ENCODE results near the gene SPATA32.

The SPATA32 gene

GRCh38 chr17:45274033-45274432 lies 12.1 kb upstream of the SPATA32 start:
- Histone ChIP-seq H3K4me3 (no peak overlapping the region), H3K27ac (peak overlapping the region in 1 of 11 experiments; percentile 0; a peak in 1 of 22 replicates), H3K4me1 (peaks cover 16 to 28% (median 19%) of the 10 kb centered on the region in 10 experiments), H3K9ac (peak overlapping the region in 5 of 11 experiments; percentile 4 to 27 (median 23); a peak in 4 of 22 replicates), H3K27me3 (no peaks in the 10 kb centered on the region), H3K9me3 (replicated peaks in 1 of 11) (no peaks in the 10 kb centered on the region), H3K36me3 (peaks cover 61 to 80% (median 66%) of the 10 kb centered on the region in 11 experiments), H3K4me2 (no peak overlapping the region; a peak in 1 of 22 replicates), H4K20me1 (peaks cover 0 to 40% (median 18%) of the 10 kb centered on the region in 11 experiments; a peak in 13 of 22 replicates)
- no peak for TF ChIP-seq Cebpa-rat (IDR thresholded peaks at IDR 0.05)

GRCh38 chr17:45273551-45273957 lies 11.7 kb upstream of the SPATA32 start:
- Histone ChIP-seq H3K9me3 (replicated peaks in 1 of 11) (no peaks in the 10 kb centered on the region), H4K20me1 (peaks cover 0 to 40% (median 16%) of the 10 kb centered on the region in 11 experiments; a peak in 14 of 22 replicates), H3K4me1 (peaks cover 12 to 23% (median 14%) of the 10 kb centered on the region in 10 experiments), H3K36me3 (peaks cover 66 to 84% (median 71%) of the 10 kb centered on the region in 11 experiments), H3K4me2 (no peak overlapping the region; a peak in 1 of 22 replicates), H3K4me3 (no peak overlapping the region), H3K27ac (no peak overlapping the region), H3K27me3 (no peaks in the 10 kb centered on the region), H3K9ac (peak overlapping the region in 5 of 11 experiments; percentile 4 to 27 (median 23); a peak in 4 of 22 replicates)
- no peak for TF ChIP-seq Cebpa-rat (IDR thresholded peaks at IDR 0.05)

GRCh38 chr17:45271603-45272002 lies 9.7 kb upstream of the SPATA32 start:
- no peak overlapping the region for H3K27ac ChIP-seq
- no peaks in the 10 kb centered on the region for H3K27me3 ChIP-seq
- H3K4me2 ChIP-seq, result no peak overlapping the region
- peaks cover 5 to 49% (median 24%) of the 10 kb centered on the region in 11 experiments; a peak in 18 of 22 replicates for H4K20me1 ChIP-seq
- no peak overlapping the region for H3K9ac ChIP-seq
- peaks cover 84 to 100% (median 91%) of the 10 kb centered on the region in 11 experiments for H3K36me3 ChIP-seq
- no peak for TF ChIP-seq Cebpa-rat (IDR thresholded peaks at IDR 0.05)
- H3K4me1 ChIP-seq, result peaks cover 10 to 23% (median 15%) of the 10 kb centered on the region in 10 experiments
- no peaks in the 10 kb centered on the region for H3K9me3 ChIP-seq (replicated peaks in 1 of 11)
- no peak overlapping the region for H3K4me3 ChIP-seq

- TF ChIP-seq Cebpa-rat (IDR thresholded peaks at IDR 0.05), result no peak
- peaks cover 84 to 100% (median 94%) of the 10 kb centered on the region in 11 experiments for H3K36me3 ChIP-seq
- H3K4me2 ChIP-seq, result no peak overlapping the region
- no peak overlapping the region for H3K9ac ChIP-seq
- no peak overlapping the region for H3K27ac ChIP-seq
- peaks cover 9 to 56% (median 30%) of the 10 kb centered on the region in 11 experiments; a peak in 19 of 22 replicates for H4K20me1 ChIP-seq
- no peaks in the 10 kb centered on the region for H3K9me3 ChIP-seq (replicated peaks in 1 of 11)
- H3K4me3 ChIP-seq, result no peak overlapping the region
- peaks cover 16 to 30% (median 21%) of the 10 kb centered on the region in 10 experiments for H3K4me1 ChIP-seq
- no peaks in the 10 kb centered on the region for H3K27me3 ChIP-seq
Measured at GRCh38 chr17:45270828-45271418, 9.0 kb upstream of the SPATA32 start.

GRCh38 chr17:45269912-45270311 lies 8.0 kb upstream of the SPATA32 start:
- peaks cover 23 to 37% (median 31%) of the 10 kb centered on the region in 10 experiments for H3K4me1 ChIP-seq
- no peak overlapping the region; a peak in 1 of 22 replicates for H3K9ac ChIP-seq
- H3K27me3 ChIP-seq, result no peaks in the 10 kb centered on the region
- H4K20me1 ChIP-seq, result peaks cover 11 to 66% (median 39%) of the 10 kb centered on the region in 11 experiments; a peak in 19 of 22 replicates
- H3K9me3 ChIP-seq (replicated peaks in 1 of 11), result no peaks in the 10 kb centered on the region
- H3K4me2 ChIP-seq, result no peak overlapping the region
- no peak for TF ChIP-seq Cebpa-rat (IDR thresholded peaks at IDR 0.05)
- no peak overlapping the region for H3K4me3 ChIP-seq
- peaks cover 89 to 100% (median 97%) of the 10 kb centered on the region in 11 experiments for H3K36me3 ChIP-seq
- no peak overlapping the region for H3K27ac ChIP-seq

- no peak for TF ChIP-seq Cebpa-rat (IDR thresholded peaks at IDR 0.05)
- no peaks in the 10 kb centered on the region for H3K9me3 ChIP-seq (replicated peaks in 1 of 11)
- H4K20me1 ChIP-seq, result peaks cover 23 to 82% (median 63%) of the 10 kb centered on the region in 11 experiments; a peak in 20 of 22 replicates
- H3K4me3 ChIP-seq, result no peak overlapping the region
- peak overlapping the region in 4 of 11 experiments; percentile 7 to 35 (median 25); a peak in 4 of 22 replicates for H3K9ac ChIP-seq
- H3K27ac ChIP-seq, result no peak overlapping the region
- no peaks in the 10 kb centered on the region for H3K27me3 ChIP-seq
- peaks cover 35 to 55% (median 48%) of the 10 kb centered on the region in 10 experiments for H3K4me1 ChIP-seq
- H3K36me3 ChIP-seq, result peaks cover 86 to 100% (median 94%) of the 10 kb centered on the region in 11 experiments
- peak overlapping the region; percentile 45 to 73 (median 66); a peak in 17 of 22 replicates for H3K4me2 ChIP-seq
Measured at GRCh38 chr17:45267436-45268055, 5.7 kb upstream of the SPATA32 start.

GRCh38 chr17:45266372-45266926 lies 4.6 kb upstream of the SPATA32 start:
- peaks cover 75 to 91% (median 83%) of the 10 kb centered on the region in 11 experiments for H3K36me3 ChIP-seq
- H3K27me3 ChIP-seq, result no peaks in the 10 kb centered on the region
- TF ChIP-seq Cebpa-rat (IDR thresholded peaks at IDR 0.05), result no peak
- H3K9me3 ChIP-seq (replicated peaks in 1 of 11), result no peaks in the 10 kb centered on the region
- no peak overlapping the region; a peak in 1 of 22 replicates for H3K27ac ChIP-seq
- H3K4me2 ChIP-seq, result peak overlapping the region; percentile 45 to 73 (median 66)
- peak overlapping the region in 2 of 11 experiments; percentile 25 to 30; a peak in 2 of 22 replicates for H3K9ac ChIP-seq
- no peak overlapping the region; a peak in 1 of 20 replicates for H3K4me3 ChIP-seq
- peaks cover 46 to 66% (median 59%) of the 10 kb centered on the region in 10 experiments for H3K4me1 ChIP-seq
- H4K20me1 ChIP-seq, result peaks cover 23 to 88% (median 68%) of the 10 kb centered on the region in 11 experiments; a peak in 20 of 22 replicates

GRCh38 chr17:45265821-45266220 lies 3.9 kb upstream of the SPATA32 start:
- peak overlapping the region; percentile 45 to 73 (median 66) for H3K4me2 ChIP-seq
- H3K27me3 ChIP-seq, result no peaks in the 10 kb centered on the region
- no peak overlapping the region; a peak in 1 of 20 replicates for H3K4me3 ChIP-seq
- peaks cover 49 to 73% (median 65%) of the 10 kb centered on the region in 10 experiments for H3K4me1 ChIP-seq
- H4K20me1 ChIP-seq, result peaks cover 23 to 88% (median 66%) of the 10 kb centered on the region in 11 experiments; a peak in 20 of 22 replicates
- H3K9me3 ChIP-seq (replicated peaks in 1 of 11), result no peaks in the 10 kb centered on the region
- H3K9ac ChIP-seq, result peak overlapping the region in 1 of 11 experiments; percentile 30; a peak in 2 of 22 replicates
- TF ChIP-seq Cebpa-rat (IDR thresholded peaks at IDR 0.05), result no peak
- H3K27ac ChIP-seq, result no peak overlapping the region
- peaks cover 72 to 85% (median 77%) of the 10 kb centered on the region in 11 experiments for H3K36me3 ChIP-seq
